HepG2 (cell line): ENCODE measurements around the gene CLEC16A.

Experiments used
- ATRX ChIP-seq: sonication (generic); formaldehyde crosslinking; IDR thresholded peaks from 2 replicates; pipeline ENCODE4 v1.4.0; 2020; ENCODE audit warnings: missing genetic modification reagents, borderline replicate concordance
- CHCHD3 ChIP-seq: sonication (generic); formaldehyde crosslinking; IDR thresholded peaks from 2 replicates; pipeline ENCODE4 v1.8.0; 2022; ENCODE audit warnings: mild to moderate bottlenecking, missing genetic modification reagents, moderate library complexity
- HCFC1 ChIP-seq: fragments of 150-350 bp; IDR thresholded peaks from 2 replicates; pipeline ENCODE4 v1.6.1; 2014; ENCODE audit warnings: low read depth, low read length
- SALL2 ChIP-seq: sonication (generic); formaldehyde crosslinking; IDR thresholded peaks from 2 replicates; pipeline ENCODE4 v1.8.1; 2023; ENCODE audit warnings: mild to moderate bottlenecking, missing genetic modification reagents, inconsistent platforms
- ZNF232 ChIP-seq: sonication (generic); formaldehyde crosslinking; IDR thresholded peaks from 2 replicates; pipeline ENCODE4 v1.4.0; 2020; ENCODE audit warnings: missing genetic modification reagents, borderline replicate concordance

DNA sequence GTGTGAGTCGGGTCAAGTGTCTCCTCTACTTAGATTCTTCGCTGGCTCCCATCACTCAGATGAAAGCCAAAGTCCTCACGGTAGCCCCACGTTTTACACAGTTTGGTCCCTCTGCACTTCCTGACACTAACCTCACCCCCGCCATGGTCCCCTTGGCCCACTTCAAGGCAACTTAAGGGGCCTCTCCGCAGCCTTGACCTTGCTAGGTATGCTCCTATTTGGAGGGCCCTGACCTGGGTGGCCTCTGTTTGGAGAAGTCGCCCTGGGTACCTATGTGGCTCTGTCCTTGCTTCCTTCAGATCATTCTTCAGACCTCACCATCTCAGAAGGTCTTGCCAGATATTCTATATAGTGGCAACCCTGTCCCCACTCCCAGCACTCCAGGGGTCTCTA, 201.5 kb downstream of the CLEC16A start:
- TF ChIP-seq HCFC1 (no peak), ATRX (CRISPR knock-in tag) (no peak), ZNF232 (CRISPR knock-in tag) (no peak), SALL2 (no peak), CHCHD3 (CRISPR knock-in tag) (no peak)
